Forelimb muscle (tissue), 1 donor: ENCODE measurements around the gene MAPK8IP1. TPM values are rescaled to one million over a fixed set of nuclear protein-coding genes. Genes with fewer than 3 reads are reported as not detected.
"Not testable (repeated sequence)": the region's sequence is repeated elsewhere in the genome, so short reads cannot be mapped to it uniquely, and the experiment has no call there.

Source experiments
- DNase-seq: peaks from one replicate; pipeline ENCODE4 v3.0.0-alpha.2; 2013; ENCODE audit warnings: low read depth
- polyA plus RNA-seq: library from polyadenylated mRNA; unstranded; fragments of 120-200 nt; gene quantifications from one replicate; pipeline ENCODE4 v1.2.1, GENCODE V29; 2013; ENCODE audit not compliant: insufficient read length

MAPK8IP1 gene
- 41.3 TPM for polyA plus RNA-seq

GRCh38 chr11:45885274-45885920 lies at the start of gene MAPK8IP1:
MAPK8IP1 (plus strand) TSS chr11:45885651; CDS start chr11:45885821, 170 bp downstream.
- no peak for DNase-seq

DNA sequence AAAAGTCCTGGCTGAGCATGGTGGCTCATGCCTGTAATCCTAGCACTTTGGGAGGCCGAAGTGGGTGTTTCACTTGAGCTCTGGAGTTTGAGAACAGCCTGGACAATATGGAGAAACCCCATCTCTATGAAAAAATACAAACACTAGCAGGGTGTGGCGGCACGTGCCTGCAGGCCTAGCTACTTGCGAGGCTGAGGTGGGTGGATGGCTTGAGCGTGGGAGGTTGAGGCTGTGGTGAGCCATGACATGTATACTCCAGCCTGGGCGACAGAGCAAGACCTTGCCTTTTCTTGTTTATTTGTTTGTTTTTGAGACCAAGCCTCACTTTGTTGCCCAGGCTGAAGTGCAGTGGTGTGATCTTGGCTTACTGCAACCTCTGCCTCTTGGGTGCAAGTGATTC lies 46.2 kb upstream of the MAPK8IP1 start:
- DNase-seq: no peak

DNA sequence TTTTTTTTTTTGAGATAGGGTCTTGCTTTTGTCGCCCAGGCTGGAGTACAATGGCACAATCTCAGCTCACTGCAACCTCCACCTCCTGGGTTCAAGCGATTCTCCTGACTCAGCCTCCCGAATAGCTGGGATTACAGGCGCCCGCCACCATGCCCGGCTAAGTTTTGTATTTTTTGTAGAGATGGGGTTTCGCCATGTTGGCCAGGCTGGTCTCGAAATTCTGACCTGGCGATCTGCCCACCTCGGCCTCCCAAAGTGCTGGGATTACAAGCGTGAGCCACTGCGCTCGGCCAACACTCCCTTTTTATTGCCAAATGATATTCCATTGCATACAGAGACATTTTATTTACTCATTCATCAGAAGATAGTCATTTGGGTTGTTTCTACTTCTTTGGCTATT lies 45.2 kb upstream of the MAPK8IP1 start:
- DNase-seq: not testable (repeated sequence)

DNA sequence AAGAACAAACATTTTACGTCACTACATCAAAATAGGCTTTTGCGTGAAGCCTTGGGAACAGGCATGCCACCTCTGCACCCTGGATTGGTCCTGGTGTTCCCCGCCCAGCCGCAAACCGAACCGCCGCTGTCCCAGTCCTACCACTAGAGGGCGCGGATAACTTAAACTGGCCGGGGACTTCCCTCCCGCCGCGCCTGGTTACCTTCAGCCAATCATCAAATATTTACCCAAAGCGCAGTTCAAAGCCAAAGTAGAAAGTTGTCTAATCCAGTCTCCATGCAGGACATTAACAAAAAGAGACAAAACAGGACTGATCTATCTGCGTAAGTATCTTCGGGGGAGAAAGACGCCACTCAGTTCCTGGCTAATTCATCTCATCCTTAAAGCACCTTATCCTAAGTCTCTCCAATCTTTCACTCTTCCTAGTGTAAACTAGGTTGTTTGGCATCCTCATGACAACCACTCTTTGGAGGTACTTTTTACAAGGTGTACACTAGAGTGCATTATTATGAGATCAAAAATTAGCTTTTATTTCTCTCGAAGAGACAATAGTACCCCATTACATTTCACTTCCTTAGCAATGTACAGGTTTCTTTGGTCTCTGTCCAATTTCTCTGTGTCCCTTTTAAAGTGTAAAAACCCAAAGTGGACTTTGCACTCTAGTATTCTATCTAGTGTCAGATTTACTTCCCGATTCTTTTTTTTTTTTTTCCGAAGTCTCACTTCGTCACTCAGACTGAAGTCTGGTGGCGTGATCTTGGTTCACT lies 42.1 kb upstream of the MAPK8IP1 start:
- DNase-seq: peak; percentile 45

DNA sequence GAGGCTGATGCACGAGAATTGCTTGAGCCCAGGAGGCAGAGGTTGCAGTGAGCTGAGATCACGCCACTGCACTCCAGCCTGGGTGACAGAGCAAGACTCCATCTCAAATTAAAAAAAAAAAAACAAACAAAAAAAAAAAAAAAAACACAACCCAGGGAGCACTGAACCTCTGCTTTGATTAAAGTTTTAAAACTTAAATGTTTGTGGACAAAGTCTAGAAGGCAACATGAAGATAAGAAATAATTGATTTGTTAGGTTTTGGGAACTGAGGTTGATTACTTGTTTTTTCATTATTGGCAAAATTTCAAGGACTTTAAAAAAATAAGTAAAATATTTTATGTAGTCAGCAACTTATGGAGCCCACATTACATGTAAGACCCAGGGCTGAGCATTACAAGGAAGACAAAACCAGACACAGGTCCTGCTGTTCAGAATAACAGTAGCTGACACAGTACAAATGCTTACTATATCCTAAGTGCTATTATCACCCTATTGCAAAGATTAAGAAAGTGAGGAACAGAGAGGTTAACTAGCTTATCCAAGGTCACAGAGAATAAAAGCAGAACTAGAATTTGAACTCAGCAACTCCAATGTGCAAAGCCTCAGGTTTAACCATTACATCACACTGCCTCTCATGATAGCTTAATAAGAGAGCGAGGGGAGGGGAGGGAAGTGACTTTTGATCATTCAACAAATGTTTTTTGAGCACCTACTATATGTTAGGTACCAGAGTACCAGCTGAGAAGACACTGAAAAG lies 40.5 kb upstream of the MAPK8IP1 start:
- DNase-seq: no peak

- no peak for DNase-seq
These were observed 39.2 kb upstream of the MAPK8IP1 start for GRCh38 chr11:45846174-45846675.

DNA sequence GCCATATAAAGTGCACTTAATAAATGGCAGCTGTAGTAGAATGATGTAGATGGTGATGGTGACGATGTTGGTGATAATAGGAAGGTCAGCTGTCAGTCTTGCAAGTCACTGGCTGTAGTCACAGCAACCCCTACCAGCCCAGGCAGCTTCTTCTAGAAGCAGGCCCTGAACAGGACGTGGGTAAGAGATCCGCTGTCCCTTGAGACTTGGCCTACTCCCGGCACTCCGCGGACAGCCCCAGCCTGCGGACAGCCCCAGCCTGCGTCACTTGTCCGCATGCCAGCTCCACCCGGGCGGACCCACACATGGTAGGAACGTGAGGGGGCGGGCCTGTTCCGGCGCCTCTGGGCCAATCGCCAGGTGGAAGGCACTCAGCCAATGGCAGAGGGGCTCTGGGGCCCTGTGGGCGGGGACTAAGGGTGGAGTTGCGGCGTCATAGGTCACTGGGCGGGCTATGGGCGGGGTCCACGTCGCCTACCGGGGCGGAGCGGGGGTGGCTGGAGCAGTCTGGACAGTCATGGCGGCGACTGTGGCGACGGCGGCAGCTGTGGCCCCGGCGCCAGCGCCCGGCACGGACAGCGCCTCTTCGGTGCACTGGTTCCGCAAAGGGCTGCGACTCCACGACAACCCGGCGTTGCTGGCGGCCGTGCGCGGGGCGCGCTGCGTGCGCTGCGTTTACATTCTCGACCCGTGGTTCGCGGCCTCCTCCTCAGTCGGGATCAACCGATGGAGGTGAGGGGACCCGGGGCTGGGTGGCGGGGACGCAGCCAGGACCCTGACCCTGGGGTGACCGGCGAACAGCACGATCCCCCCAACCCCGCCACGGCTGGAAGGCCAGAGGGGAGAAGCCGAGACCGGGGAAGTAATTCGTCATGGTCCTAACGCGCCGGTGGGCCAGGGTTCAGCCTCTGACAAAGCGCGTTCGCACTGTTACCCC lies 38.2 kb upstream of the MAPK8IP1 start, which contains the start of gene CRY2:
CRY2 (plus strand) TSS at position 502 of the 937 bp plus-strand sequence; CDS start at position 518, 16 bp downstream.
- DNase-seq: peak; percentile 77

- DNase-seq: no peak
These were observed 37.5 kb upstream of the MAPK8IP1 start for GRCh38 chr11:45847911-45848316.

DNA sequence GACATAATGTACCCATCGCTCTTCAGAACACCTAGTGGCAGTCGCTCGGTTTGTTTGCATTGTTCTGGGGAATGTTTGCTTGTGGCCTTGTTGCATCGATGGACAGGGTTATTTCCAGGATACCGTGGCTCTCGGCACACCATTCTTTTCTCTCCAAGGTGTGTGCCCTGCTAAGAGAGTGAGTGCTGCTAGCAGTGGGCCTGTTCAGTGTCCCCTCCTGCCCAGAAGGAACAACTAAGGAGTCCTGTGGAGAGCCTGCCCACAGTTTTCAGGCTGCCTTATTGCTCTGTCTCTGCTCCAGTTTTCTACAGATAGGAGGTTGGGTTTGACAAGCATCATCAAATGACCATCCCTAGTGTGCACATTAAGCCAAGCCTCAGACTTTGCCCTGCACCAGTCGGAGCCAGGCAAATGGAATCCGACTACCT lies 36.8 kb upstream of the MAPK8IP1 start:
- no peak for DNase-seq

DNA sequence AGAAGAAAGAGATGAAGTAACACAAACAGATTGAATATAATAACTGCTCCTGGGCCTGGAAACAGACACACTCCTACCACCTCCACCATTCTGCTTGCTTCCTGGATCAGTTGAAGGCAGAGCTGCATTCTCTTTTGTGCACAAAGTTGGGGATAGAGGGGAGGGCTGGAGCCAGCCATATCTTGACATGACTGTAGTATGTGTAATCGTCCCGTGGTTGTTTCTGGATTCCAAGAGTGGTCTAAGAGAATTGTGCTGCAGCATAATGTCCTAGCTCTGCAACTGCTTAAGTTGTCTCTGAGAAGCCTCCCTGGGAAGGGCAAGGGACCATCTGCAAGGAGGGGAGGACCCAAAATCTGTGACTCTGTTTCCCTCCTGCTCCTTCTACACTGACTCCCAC lies 35.0 kb upstream of the MAPK8IP1 start:
- no peak for DNase-seq

- no peak for DNase-seq
These were observed 34.2 kb upstream of the MAPK8IP1 start for GRCh38 chr11:45851228-45851627.

GRCh38 chr11:45852018-45852711 lies 33.3 kb upstream of the MAPK8IP1 start:
- DNase-seq: no peak

DNA sequence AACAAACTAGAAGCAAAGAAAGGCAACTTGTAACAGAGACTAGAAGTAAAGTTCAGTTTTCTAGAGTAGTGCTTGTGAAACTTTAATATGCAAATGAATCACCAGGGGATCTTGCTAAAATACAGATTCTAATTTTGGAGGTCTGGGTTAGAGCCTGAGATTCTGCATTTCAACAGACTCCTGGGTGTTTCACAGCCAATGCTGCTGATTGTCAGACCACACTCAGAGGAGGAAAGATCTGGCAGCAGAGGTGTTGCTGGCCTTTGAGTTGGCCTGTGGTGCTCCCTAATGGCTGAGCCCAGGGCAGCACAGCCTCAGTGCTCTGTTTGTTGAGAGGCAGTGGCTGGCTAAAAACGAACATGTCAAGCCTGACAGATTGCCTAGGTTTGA lies 32.7 kb upstream of the MAPK8IP1 start:
- DNase-seq: no peak

GRCh38 chr11:45853332-45854219 lies 31.9 kb upstream of the MAPK8IP1 start:
- DNase-seq: no peak

GRCh38 chr11:45855308-45855707 lies 30.1 kb upstream of the MAPK8IP1 start:
- DNase-seq: no peak

GRCh38 chr11:45856044-45856468 lies 29.4 kb upstream of the MAPK8IP1 start:
- peak; percentile 87 for DNase-seq

DNA sequence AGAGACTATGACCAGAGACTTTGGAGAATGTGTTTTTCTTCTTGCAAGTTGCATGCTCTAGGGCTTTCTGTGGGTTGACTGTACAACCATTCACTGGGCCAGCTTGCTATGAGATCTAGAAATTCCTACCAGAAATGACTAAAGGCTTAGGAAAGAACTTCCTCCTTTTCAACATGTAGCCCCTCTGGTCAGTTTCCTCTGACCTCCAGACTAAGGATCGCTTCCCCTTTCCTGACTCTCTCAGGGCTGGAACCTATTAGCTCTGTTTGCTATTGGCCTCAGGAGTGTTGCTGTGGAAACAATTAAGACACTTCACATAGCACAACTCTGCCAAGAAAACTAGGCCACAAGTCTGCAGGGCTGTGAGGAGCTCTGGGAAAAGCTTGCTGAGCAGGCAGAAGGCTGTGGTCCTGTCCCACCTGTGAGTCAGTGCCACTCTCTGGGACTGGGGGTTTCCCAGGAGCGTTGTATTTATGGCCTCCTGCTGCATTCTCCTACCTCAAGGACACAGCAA lies 27.4 kb upstream of the MAPK8IP1 start:
- DNase-seq: peak; percentile 88

DNA sequence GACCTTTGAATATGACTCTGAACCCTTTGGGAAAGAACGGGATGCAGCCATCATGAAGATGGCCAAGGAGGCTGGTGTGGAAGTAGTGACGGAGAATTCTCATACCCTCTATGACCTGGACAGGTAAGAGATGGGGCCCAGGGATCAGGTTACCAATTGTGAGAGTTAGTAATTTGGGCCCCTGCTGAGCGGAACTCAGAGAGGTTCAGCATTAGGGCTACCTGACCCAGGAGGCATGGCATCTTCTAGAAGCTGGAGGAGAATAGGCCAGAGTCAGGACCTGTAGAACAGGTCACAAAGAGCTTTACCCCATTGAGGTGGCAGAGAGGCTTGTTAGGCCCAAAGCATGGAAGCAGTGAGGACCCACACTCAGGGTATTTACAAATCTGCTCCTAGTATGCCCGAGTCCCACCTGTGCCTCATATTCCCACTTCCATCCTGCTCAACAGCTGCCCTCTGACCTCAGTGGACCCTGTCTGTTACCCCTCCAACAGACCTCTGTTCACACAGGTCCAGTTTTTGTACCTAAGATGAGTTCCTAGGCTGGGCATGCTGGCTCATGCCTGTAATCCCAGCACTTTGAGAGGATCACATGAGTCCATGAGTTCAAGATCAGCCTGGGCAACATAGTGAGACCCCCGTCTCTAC lies 26.6 kb upstream of the MAPK8IP1 start:
- DNase-seq: no peak
